Osteocyte (in vitro differentiated cells): ENCODE measurements around the gene CPSF4L. TPM values are rescaled to one million over a fixed set of nuclear protein-coding genes. Genes with fewer than 3 reads are reported as not detected.

Experiments
- DNase-seq: peaks from one replicate; pipeline ENCODE4 v3.0.0; 2021; ENCODE audit warnings: mixed read lengths; ENCODE audit not compliant: unreplicated experiment; ENCODE audit errors: extremely low spot score
- H3K27ac Mint-ChIP-seq: one replicate; pipeline ENCODE4 v1.8.0; 2021; ENCODE audit warnings: mild to moderate bottlenecking, mixed read lengths; ENCODE audit not compliant: unreplicated experiment
- H3K27me3 Mint-ChIP-seq: one replicate; pipeline ENCODE4 v1.8.0; 2021; ENCODE audit warnings: mixed read lengths; ENCODE audit not compliant: unreplicated experiment
- H3K36me3 Mint-ChIP-seq: one replicate; pipeline ENCODE4 v1.8.0; 2021; ENCODE audit warnings: mixed read lengths; ENCODE audit not compliant: unreplicated experiment
- H3K4me1 Mint-ChIP-seq: one replicate; pipeline ENCODE4 v1.8.0; 2021; ENCODE audit warnings: mixed read lengths; ENCODE audit not compliant: unreplicated experiment
- H3K4me3 Mint-ChIP-seq: one replicate; pipeline ENCODE4 v1.8.0; 2021; ENCODE audit warnings: mild to moderate bottlenecking, moderate library complexity, mixed read lengths; ENCODE audit not compliant: unreplicated experiment
- H3K9me3 Mint-ChIP-seq: one replicate; pipeline ENCODE4 v1.8.0; 2021; ENCODE audit warnings: mixed read lengths; ENCODE audit not compliant: unreplicated experiment
- CTCF ChIP-seq: fragments of 200-600 bp; sonication (generic); IDR thresholded peaks from 2 replicates; pipeline ENCODE4 v1.5.0; 2021; ENCODE audit warnings: antibody characterized with exemption, mild to moderate bottlenecking, moderate library complexity
- total RNA-seq: library from RNA; stranded (reverse); gene quantifications from 2 replicates; pipeline ENCODE4 v1.2.1, GENCODE V29; 2021

Gene CPSF4L
- total RNA-seq, 1 donor from 2014 or later = not detected

- no peaks in the 10 kb centered on the region for H3K27me3 Mint-ChIP-seq
- no peak for TF ChIP-seq CTCF
- no peaks in the 10 kb centered on the region for H3K9me3 Mint-ChIP-seq
- peak overlapping the region; percentile 45 for H3K4me3 Mint-ChIP-seq
- H3K36me3 Mint-ChIP-seq = no peaks in the 10 kb centered on the region
- peaks cover 57% of the 10 kb centered on the region for H3K4me1 Mint-ChIP-seq
- peak overlapping the region; percentile 59 for H3K27ac Mint-ChIP-seq
- DNase-seq = no peak
These were observed 35.0 kb downstream of the CPSF4L start for GRCh38 chr17:73226556-73227172.

DNA sequence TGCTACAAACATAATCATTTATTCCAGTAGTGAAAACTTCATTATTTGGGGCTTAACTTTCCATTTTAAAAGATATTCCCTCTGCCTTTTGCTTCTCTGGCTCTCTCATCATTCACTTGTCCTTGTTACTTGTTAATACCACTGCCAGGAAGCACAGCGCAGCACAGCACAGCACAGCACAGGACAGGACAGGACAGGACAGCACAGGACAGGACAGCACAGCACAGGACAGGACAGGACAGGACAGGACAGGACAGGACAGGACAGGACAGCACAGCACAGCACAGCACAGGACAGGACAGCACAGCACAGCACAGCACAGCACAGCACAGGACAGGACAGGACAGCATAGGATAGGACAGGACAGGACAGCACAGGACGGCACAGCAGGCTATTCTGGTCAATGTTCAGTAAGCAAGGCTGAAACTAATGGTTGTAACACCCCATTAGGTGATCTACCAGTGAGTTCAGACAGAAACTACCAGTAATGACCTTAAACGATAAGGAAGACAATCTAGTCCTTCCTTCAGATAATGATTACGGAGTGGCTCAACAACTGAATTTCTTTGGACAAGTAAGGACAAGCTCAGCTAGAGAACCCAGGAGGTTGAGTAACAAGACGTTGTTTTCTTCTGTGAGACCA lies 36.9 kb downstream of the CPSF4L start:
- Mint-ChIP-seq H3K4me1 (peaks cover 42% of the 10 kb centered on the region), H3K27me3 (no peaks in the 10 kb centered on the region), H3K27ac (no peak overlapping the region), H3K4me3 (no peak overlapping the region), H3K36me3 (no peaks in the 10 kb centered on the region), H3K9me3 (no peaks in the 10 kb centered on the region)
- TF ChIP-seq CTCF = no peak
- DNase-seq = no peak

DNA sequence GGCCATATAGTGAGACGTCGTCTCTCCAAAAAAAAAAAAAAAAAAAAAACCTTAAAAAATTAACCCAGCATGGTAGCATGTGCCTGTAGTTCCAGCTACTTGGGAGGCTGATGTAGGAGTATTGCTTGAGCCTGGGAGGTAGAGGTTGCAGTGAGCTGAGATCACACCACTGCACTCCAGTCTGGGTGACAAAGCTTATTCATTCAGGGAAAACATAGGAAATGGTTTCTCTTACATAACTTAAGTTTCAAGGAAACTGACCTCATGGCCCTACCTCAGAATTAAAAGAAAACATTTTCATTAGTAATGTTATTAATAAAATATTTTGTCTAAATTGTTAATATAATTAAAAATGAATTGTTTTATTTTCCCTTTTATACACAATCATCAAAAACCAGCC lies 37.4 kb downstream of the CPSF4L start:
- H3K27ac Mint-ChIP-seq = no peak overlapping the region
- no peak for TF ChIP-seq CTCF
- no peak for DNase-seq
- H3K4me1 Mint-ChIP-seq = peaks cover 39% of the 10 kb centered on the region
- no peaks in the 10 kb centered on the region for H3K36me3 Mint-ChIP-seq
- H3K27me3 Mint-ChIP-seq = no peaks in the 10 kb centered on the region
- no peaks in the 10 kb centered on the region for H3K9me3 Mint-ChIP-seq
- no peak overlapping the region for H3K4me3 Mint-ChIP-seq

- H3K27me3 Mint-ChIP-seq = no peaks in the 10 kb centered on the region
- H3K9me3 Mint-ChIP-seq = no peaks in the 10 kb centered on the region
- no peaks in the 10 kb centered on the region for H3K36me3 Mint-ChIP-seq
- peaks cover 34% of the 10 kb centered on the region for H3K4me1 Mint-ChIP-seq
- no peak for DNase-seq
- peak overlapping the region; percentile 50 for H3K27ac Mint-ChIP-seq
- H3K4me3 Mint-ChIP-seq = no peak overlapping the region
- TF ChIP-seq CTCF = no peak
These were observed 38.0 kb downstream of the CPSF4L start for GRCh38 chr17:73223626-73224230.

DNA sequence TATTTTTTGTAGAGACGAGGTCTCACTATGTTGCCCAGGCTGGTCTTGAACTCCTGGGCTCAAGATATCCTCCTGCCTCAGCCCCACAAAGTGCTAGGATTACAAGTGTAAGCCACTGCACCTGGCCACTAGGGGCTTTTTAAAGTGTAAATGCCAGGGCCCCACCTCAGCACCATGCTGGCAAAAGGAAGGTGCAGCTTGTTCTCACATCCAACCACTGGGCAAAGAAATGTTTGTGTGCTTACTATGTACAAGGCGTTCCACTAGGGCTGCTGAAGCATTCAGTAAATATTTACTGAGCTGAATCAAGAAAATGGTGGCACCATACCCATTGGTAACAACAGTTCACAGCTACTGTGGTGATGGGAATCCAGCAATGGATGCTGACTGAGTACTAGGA lies 46.2 kb downstream of the CPSF4L start:
- H3K4me3 Mint-ChIP-seq = no peak overlapping the region
- H3K27ac Mint-ChIP-seq = no peak overlapping the region
- no peaks in the 10 kb centered on the region for H3K27me3 Mint-ChIP-seq
- H3K4me1 Mint-ChIP-seq = peaks cover 9% of the 10 kb centered on the region
- H3K36me3 Mint-ChIP-seq = peaks cover 21% of the 10 kb centered on the region
- no peak for DNase-seq
- no peak for TF ChIP-seq CTCF
- no peaks in the 10 kb centered on the region for H3K9me3 Mint-ChIP-seq
